Activated T-helper 2 cell treated with anti-CD3 and anti-CD28 coated beads, Interferon-gamma antibody, Interleukin-2, Interleukin-4, amounts not matched to agents 10 μg/mL and 5 μg/mL and 100 μg/mL, durations not matched to agents 14 hours and 24 hours and 36 hours (primary cell): Measurements from ENCODE around the gene COPB1. TPM values are rescaled to one million over a fixed set of nuclear protein-coding genes. Genes with fewer than 3 reads are reported as not detected.

ENCODE experiments used
- DNase-seq: peaks from one replicate; pipeline ENCODE4 v3.0.0; 2021; ENCODE audit warnings: low spot score
- H3K27ac Mint-ChIP-seq: one replicate; pipeline ENCODE4 v1.8.0; 2021; ENCODE audit warnings: mixed read lengths
- H3K27me3 Mint-ChIP-seq: one replicate; pipeline ENCODE4 v1.8.0; 2021; ENCODE audit warnings: low read depth, mixed read lengths
- H3K36me3 Mint-ChIP-seq: one replicate; pipeline ENCODE4 v1.8.0; 2021; ENCODE audit warnings: low read depth, mixed read lengths
- H3K4me1 Mint-ChIP-seq: one replicate; pipeline ENCODE4 v1.8.0; 2021; ENCODE audit warnings: low read depth, mixed read lengths
- H3K4me3 Mint-ChIP-seq: one replicate; pipeline ENCODE4 v1.8.0; 2021; ENCODE audit warnings: low read depth, mild to moderate bottlenecking, moderate library complexity, mixed read lengths
- H3K9me3 Mint-ChIP-seq: one replicate; pipeline ENCODE4 v1.8.0; 2021; ENCODE audit warnings: mixed read lengths
- intact Hi-C: fragments of 100-400 bp; cut with micrococcal nuclease; formaldehyde crosslinking; loops from one replicate; pipeline ENCODE4 v1.15.1; 2023
- total RNA-seq: library from RNA; stranded (reverse); gene quantifications from 2 replicates; pipeline ENCODE4 v1.2.3, GENCODE V29; 2022

COPB1 gene
- total RNA-seq, 1 donor from 2014 or later = 105 TPM

GRCh38 chr11:14417617-14418374 is 81.8 kb downstream of the COPB1 start:
- no peaks in the 10 kb centered on the region for H3K9me3 Mint-ChIP-seq
- no peaks in the 10 kb centered on the region for H3K27me3 Mint-ChIP-seq
- DNase-seq = no peak
- no peaks in the 10 kb centered on the region for H3K36me3 Mint-ChIP-seq
- no peak overlapping the region for H3K27ac Mint-ChIP-seq
- intact Hi-C loops = loop anchor here (5.0 kb wide), 1 partner anchor 60 kb away; the partner anchor contains the start of gene RRAS2
- H3K4me1 Mint-ChIP-seq = peaks cover 52% of the 10 kb centered on the region
- H3K4me3 Mint-ChIP-seq = no peak overlapping the region

GRCh38 chr11:14417186-14417585 is 82.4 kb downstream of the COPB1 start:
- intact Hi-C loops = loop anchor here (5.0 kb wide), 1 partner anchor 60 kb away; the partner anchor contains the start of gene RRAS2
- Mint-ChIP-seq H3K36me3 (no peaks in the 10 kb centered on the region), H3K27ac (no peak overlapping the region), H3K4me3 (no peak overlapping the region), H3K27me3 (no peaks in the 10 kb centered on the region), H3K4me1 (peaks cover 54% of the 10 kb centered on the region), H3K9me3 (no peaks in the 10 kb centered on the region)
- no peak for DNase-seq

GRCh38 chr11:14414470-14415461 is 84.8 kb downstream of the COPB1 start:
- H3K27ac Mint-ChIP-seq = peak overlapping the region; percentile 64
- H3K9me3 Mint-ChIP-seq = no peaks in the 10 kb centered on the region
- no peaks in the 10 kb centered on the region for H3K36me3 Mint-ChIP-seq
- DNase-seq = peak; percentile 72
- peak overlapping the region; percentile 28 for H3K4me3 Mint-ChIP-seq
- H3K4me1 Mint-ChIP-seq = peaks cover 63% of the 10 kb centered on the region
- intact Hi-C loops = loop anchor here (1.0 to 5.0 kb wide), 5 partner anchors 34 to 114 kb away; partner anchors contain the start of gene RRAS2
- H3K27me3 Mint-ChIP-seq = no peaks in the 10 kb centered on the region

- no peak overlapping the region for H3K4me3 Mint-ChIP-seq
- intact Hi-C loops = loop anchor here (2.0 kb wide), 2 partner anchors 35 to 113 kb away; no protein-coding TSS in a partner anchor
- H3K4me1 Mint-ChIP-seq = peaks cover 59% of the 10 kb centered on the region
- H3K27ac Mint-ChIP-seq = peak overlapping the region; percentile 35
- H3K9me3 Mint-ChIP-seq = no peaks in the 10 kb centered on the region
- no peaks in the 10 kb centered on the region for H3K27me3 Mint-ChIP-seq
- H3K36me3 Mint-ChIP-seq = no peaks in the 10 kb centered on the region
- DNase-seq = no peak
Measured at GRCh38 chr11:14413307-14414069, 86.1 kb downstream of the COPB1 start.

- intact Hi-C loops = no loop called here
- no peak overlapping the region for H3K4me3 Mint-ChIP-seq
- no peaks in the 10 kb centered on the region for H3K27me3 Mint-ChIP-seq
- no peaks in the 10 kb centered on the region for H3K36me3 Mint-ChIP-seq
- no peaks in the 10 kb centered on the region for H3K9me3 Mint-ChIP-seq
- no peak for DNase-seq
- no peak overlapping the region for H3K27ac Mint-ChIP-seq
- peaks cover 46% of the 10 kb centered on the region for H3K4me1 Mint-ChIP-seq
Measured at GRCh38 chr11:14411818-14412217, 87.8 kb downstream of the COPB1 start.

- no peaks in the 10 kb centered on the region for H3K27me3 Mint-ChIP-seq
- peaks cover 32% of the 10 kb centered on the region for H3K4me1 Mint-ChIP-seq
- H3K27ac Mint-ChIP-seq = no peak overlapping the region
- intact Hi-C loops = no loop called here
- no peaks in the 10 kb centered on the region for H3K9me3 Mint-ChIP-seq
- H3K4me3 Mint-ChIP-seq = no peak overlapping the region
- DNase-seq = no peak
- H3K36me3 Mint-ChIP-seq = no peaks in the 10 kb centered on the region
Measured at GRCh38 chr11:14409891-14410290, 89.7 kb downstream of the COPB1 start.

GRCh38 chr11:14408612-14409011 is 91.0 kb downstream of the COPB1 start:
- no peak overlapping the region for H3K4me3 Mint-ChIP-seq
- H3K27ac Mint-ChIP-seq = no peak overlapping the region
- no peaks in the 10 kb centered on the region for H3K36me3 Mint-ChIP-seq
- H3K27me3 Mint-ChIP-seq = no peaks in the 10 kb centered on the region
- no peak for DNase-seq
- intact Hi-C loops = no loop called here
- no peaks in the 10 kb centered on the region for H3K9me3 Mint-ChIP-seq
- H3K4me1 Mint-ChIP-seq = peaks cover 21% of the 10 kb centered on the region

Other genes starting within 250 kb of the COPB1 start
- 64.4 and 65.2 TPM in 2 replicates for gene RRAS2, start 140.6 kb downstream of the COPB1 start, total RNA-seq
- gene PSMA1, start 20.6 kb upstream of the COPB1 start, total RNA-seq = 319 and 329 TPM in 2 replicates
- 58.8 and 62.1 TPM in 2 replicates for gene PDE3B, start 144.0 kb upstream of the COPB1 start, total RNA-seq